ENCODE data around the gene SEMA5A.

The SEMA5A gene

DNA sequence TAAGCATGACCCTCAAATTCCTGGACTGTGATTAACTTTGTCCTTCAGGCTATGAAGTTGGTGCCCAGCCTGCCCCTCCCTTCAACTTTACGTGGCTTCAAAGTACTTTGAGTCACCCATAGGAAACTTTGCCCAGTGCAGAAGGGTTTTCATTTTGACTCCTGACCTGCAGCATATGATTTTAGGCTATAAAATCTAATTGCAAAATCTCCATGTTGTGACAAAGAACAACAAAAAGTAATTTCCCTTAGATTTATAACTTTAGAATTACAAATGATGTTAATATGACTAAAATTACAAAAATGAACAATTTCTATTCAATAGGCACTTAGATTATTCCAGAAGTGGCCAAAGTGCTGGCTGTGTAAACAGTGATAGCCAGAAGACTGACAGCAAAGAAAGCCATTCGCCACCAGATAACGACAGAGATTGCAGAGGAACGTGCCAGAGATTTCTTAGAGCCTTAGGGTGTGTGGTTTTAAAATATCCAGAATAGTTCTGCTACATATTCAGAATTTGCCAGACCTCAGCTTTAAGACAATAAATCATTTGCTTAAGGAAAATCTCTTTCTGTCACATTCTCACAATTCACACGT lies 197.4 kb downstream of the SEMA5A start:
- DNase-seq, result no peak
- Histone ChIP-seq H3K27me3 (no peaks in the 10 kb centered on the region), H3K4me3 (ENCODE audit: low read depth, low read length) (no peak overlapping the region), H3K36me3 (no peaks in the 10 kb centered on the region), H3K9me3 (no peaks in the 10 kb centered on the region), H3K4me1 (no peaks in the 10 kb centered on the region)
- TF ChIP-seq CTCF (IDR thresholded peaks at IDR 0.05; ENCODE audit: low read depth, low read length), result no peak

DNA sequence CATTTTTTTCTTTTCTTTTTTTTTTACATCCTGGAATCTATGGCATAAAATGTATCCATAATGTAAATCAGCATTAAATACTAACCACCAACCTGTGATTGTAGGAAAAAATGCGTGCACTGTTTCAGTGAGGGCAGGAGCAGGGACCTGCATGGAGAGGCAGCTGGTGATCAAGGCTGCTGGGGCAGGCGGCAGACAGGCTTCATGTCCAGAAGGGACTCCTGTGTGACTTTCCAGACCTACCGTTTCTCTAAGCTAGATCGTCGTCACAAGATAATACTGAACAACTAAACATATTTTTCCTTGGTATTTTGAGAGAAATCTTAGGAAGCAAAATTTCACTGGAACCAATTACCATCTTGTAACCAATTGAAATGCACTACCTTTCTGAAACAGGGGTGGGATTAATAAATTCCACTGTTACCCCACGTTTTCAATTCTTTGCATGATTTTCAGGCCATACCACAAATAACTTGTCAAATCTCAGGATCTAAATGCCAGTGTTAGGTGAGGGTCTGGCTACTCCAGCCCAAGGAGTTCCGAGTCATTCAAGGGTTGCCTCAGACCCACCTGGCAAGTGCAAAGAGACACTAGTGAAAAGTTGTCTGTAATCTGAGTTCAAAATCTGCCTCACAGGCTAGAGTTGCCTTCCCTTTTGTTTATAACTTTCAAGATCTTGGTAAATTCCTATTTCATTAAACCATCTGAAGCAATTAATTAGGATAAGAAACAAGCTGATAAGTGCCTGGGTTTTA lies 198.2 kb downstream of the SEMA5A start:
- TF ChIP-seq CTCF (IDR thresholded peaks at IDR 0.05; ENCODE audit: low read depth, low read length), result no peak
- no peaks in the 10 kb centered on the region for H3K9me3 ChIP-seq
- H3K36me3 ChIP-seq, result no peaks in the 10 kb centered on the region
- no peaks in the 10 kb centered on the region for H3K27me3 ChIP-seq
- H3K4me1 ChIP-seq, result no peaks in the 10 kb centered on the region
- no peak for DNase-seq
- no peak overlapping the region for H3K4me3 ChIP-seq (ENCODE audit: low read depth, low read length)

GRCh38 chr5:9347032-9347431 lies 198.8 kb downstream of the SEMA5A start:
- H3K4me3 ChIP-seq (ENCODE audit: low read depth, low read length), result no peak overlapping the region
- H3K9me3 ChIP-seq, result no peaks in the 10 kb centered on the region
- no peak for TF ChIP-seq CTCF (IDR thresholded peaks at IDR 0.05; ENCODE audit: low read depth, low read length)
- no peak for DNase-seq
- no peaks in the 10 kb centered on the region for H3K36me3 ChIP-seq
- H3K4me1 ChIP-seq, result no peaks in the 10 kb centered on the region
- H3K27me3 ChIP-seq, result no peaks in the 10 kb centered on the region

DNA sequence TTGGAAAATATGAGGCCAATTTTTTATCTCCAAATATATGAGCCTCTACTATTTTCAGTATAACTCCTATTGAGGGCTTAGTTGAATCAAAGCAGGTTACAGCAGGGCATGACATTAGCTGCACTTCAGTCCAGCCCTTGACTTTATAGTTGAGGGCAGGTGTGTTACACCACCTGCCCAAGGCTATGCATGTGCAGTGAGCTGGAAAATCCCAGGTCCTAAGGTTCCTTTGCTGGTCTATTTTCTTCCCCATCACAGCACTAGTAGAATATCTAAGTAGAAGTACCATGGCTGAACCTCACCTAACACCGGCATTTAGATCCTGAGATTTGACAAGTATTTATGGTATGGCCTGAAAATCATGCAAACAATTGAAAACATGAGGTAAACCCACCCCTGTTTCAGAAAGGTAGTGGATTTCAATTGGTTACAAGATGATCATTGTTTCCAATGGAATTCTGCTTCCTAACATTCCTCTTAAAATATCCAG lies 201.1 kb downstream of the SEMA5A start:
- Histone ChIP-seq H3K27me3 (no peaks in the 10 kb centered on the region), H3K9me3 (no peaks in the 10 kb centered on the region), H3K4me1 (no peaks in the 10 kb centered on the region), H3K36me3 (no peaks in the 10 kb centered on the region), H3K4me3 (ENCODE audit: low read depth, low read length) (no peak overlapping the region)
- no peak for DNase-seq
- no peak for TF ChIP-seq CTCF (IDR thresholded peaks at IDR 0.05; ENCODE audit: low read depth, low read length)

GRCh38 chr5:9343146-9343850 lies 202.6 kb downstream of the SEMA5A start:
- no peaks in the 10 kb centered on the region for H3K4me1 ChIP-seq
- no peaks in the 10 kb centered on the region for H3K36me3 ChIP-seq
- DNase-seq, result no peak
- no peaks in the 10 kb centered on the region for H3K27me3 ChIP-seq
- H3K9me3 ChIP-seq, result no peaks in the 10 kb centered on the region
- TF ChIP-seq CTCF (IDR thresholded peaks at IDR 0.05; ENCODE audit: low read depth, low read length), result no peak
- H3K4me3 ChIP-seq (ENCODE audit: low read depth, low read length), result no peak overlapping the region
